Caco-2 (cell line): ENCODE results near the gene KIAA1755. TPM values are rescaled to one million over a fixed set of nuclear protein-coding genes. Genes with fewer than 3 reads are reported as not detected.
A peak's percentile ranks its signal among the peaks of the same experiment; 100 is the strongest.

Experiments used
- BruUV-seq: library from RNA; stranded (reverse); fragments of 400-500 nt; replicated peaks from 2 replicates; lab custom pipeline; 2021; lab: Mats Ljungman, UMichigan
- CTCF ChIA-PET: fragments of 300-600 bp; sonication (Branson Sonifier 250); formaldehyde crosslinking; loops from one replicate; lab custom pipeline; 2022; ENCODE audit warnings: antibody characterized with exemption; lab: Charles Lee
- POLR2A ChIA-PET: fragments of 300-600 bp; sonication (Branson Sonifier 250); formaldehyde crosslinking; loops from one replicate; lab custom pipeline; 2022; ENCODE audit warnings: antibody characterized with exemption; lab: Charles Lee
- DNase-seq, 2 experiments: peaks; one replicate each; pipeline versions ENCODE4 v3.0.0 to v3.0.0-alpha.2; 2020 to 2022
- H3K27me3 ChIP-seq: replicated peaks from 2 replicates; pipeline ENCODE4 v1.6.0; 2011; ENCODE audit warnings: low read length; ENCODE audit not compliant: control insufficient read depth, insufficient read depth
- H3K36me3 ChIP-seq: 2 replicates; pipeline ENCODE4 v1.5.1; 2011; ENCODE audit warnings: low read length; ENCODE audit not compliant: control insufficient read depth, insufficient read depth
- H3K4me1 ChIP-seq: fragments of 250-450 bp; sonication (Bioruptor Pico); 2 replicates; pipeline ENCODE4 v1.5.1; 2020; ENCODE audit warnings: mild to moderate bottlenecking
- H3K4me3 ChIP-seq: 2 replicates; pipeline ENCODE4 v1.5.1; 2011; ENCODE audit warnings: low read depth, mild to moderate bottlenecking, control low read depth, low read length
- H3K9me3 ChIP-seq: fragments of 250-450 bp; sonication (Bioruptor Pico); 2 replicates; pipeline ENCODE4 v1.5.1; 2020; ENCODE audit warnings: mild to moderate bottlenecking, moderate library complexity
- H3K27ac Mint-ChIP-seq: one replicate; pipeline ENCODE4 v1.8.0; 2022; ENCODE audit warnings: mixed read lengths; ENCODE audit not compliant: unreplicated experiment
- H3K27me3 Mint-ChIP-seq: one replicate; pipeline ENCODE4 v1.8.0; 2022; ENCODE audit warnings: mixed read lengths; ENCODE audit not compliant: insufficient read depth, unreplicated experiment
- H3K36me3 Mint-ChIP-seq: one replicate; pipeline ENCODE4 v1.8.0; 2022; ENCODE audit warnings: mild to moderate bottlenecking, mixed read lengths; ENCODE audit not compliant: insufficient read depth, unreplicated experiment
- H3K4me1 Mint-ChIP-seq: one replicate; pipeline ENCODE4 v1.8.0; 2022; ENCODE audit warnings: low read depth, mixed read lengths; ENCODE audit not compliant: unreplicated experiment
- H3K4me3 Mint-ChIP-seq: one replicate; pipeline ENCODE4 v1.8.0; 2022; ENCODE audit warnings: mild to moderate bottlenecking, moderate library complexity, mixed read lengths; ENCODE audit not compliant: unreplicated experiment
- H3K9me3 Mint-ChIP-seq: one replicate; pipeline ENCODE4 v1.8.0; 2022; ENCODE audit warnings: mixed read lengths; ENCODE audit not compliant: unreplicated experiment
- intact Hi-C: fragments of 100-400 bp; cut with micrococcal nuclease; formaldehyde crosslinking; loops from one replicate; pipeline ENCODE4 v1.10.0; 2022; ENCODE audit not compliant: unreplicated experiment
- total RNA-seq: library from RNA; stranded (reverse); gene quantifications from 2 replicates; pipeline ENCODE4 v1.2.3, GENCODE V29; 2022
- TF ChIP-seq, protein P1 (sequence below), 2 experiments: fragments of 200-600 bp in 1 of 2; IDR thresholded peaks; 1 replicate in 1 of 2; 2 replicates in 1 of 2; pipeline versions ENCODE4 v1.5.1 to v1.8.0; 2011 to 2022; ENCODE audit warnings: antibody characterized with exemption in 1 of 2, control low read depth in 1 of 2, inconsistent platforms in 1 of 2, low read depth in 1 of 2, low read length in 1 of 2, mild to moderate bottlenecking in 1 of 2, moderate library complexity in 1 of 2; ENCODE audit not compliant: insufficient read depth in 1 of 2, severe bottlenecking in 1 of 2, unreplicated experiment in 1 of 2

KIAA1755 gene
- total RNA-seq, 1 experiment from 2014 or later, result 0.20 TPM

DNA sequence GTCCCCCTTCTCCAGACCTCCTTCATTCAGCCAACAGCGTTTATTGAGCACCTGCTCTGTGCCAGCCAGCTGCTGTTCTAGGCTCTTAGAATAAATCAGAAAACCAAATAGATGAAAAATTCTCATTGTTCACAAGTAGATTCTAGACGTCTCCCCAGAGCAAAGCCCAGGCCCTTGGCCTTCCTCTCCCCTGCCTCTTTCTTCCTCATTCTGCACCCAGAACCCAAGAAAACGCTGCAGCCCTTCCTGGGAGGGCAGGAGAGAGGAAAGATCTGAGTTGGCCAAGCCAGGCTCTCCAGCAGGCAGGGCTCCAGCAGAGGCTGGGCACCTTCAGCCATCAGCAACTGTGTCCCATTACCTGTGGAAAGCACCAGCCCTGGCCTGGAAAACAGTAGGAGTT, 31.4 kb upstream of the KIAA1755 start:
- Histone ChIP-seq H3K4me1 (no peaks in the 10 kb centered on the region), H3K4me3 (no peak overlapping the region), H3K36me3 (no peaks in the 10 kb centered on the region), H3K27me3 (no peaks in the 10 kb centered on the region), H3K9me3 (no peaks in the 10 kb centered on the region)
- Mint-ChIP-seq H3K9me3 (no peaks in the 10 kb centered on the region), H3K27ac (no peak overlapping the region), H3K27me3 (peaks cover 11% of the 10 kb centered on the region), H3K4me3 (no peak overlapping the region), H3K4me1 (no peaks in the 10 kb centered on the region), H3K36me3 (no peaks in the 10 kb centered on the region)
- TF ChIP-seq, protein P1, sequence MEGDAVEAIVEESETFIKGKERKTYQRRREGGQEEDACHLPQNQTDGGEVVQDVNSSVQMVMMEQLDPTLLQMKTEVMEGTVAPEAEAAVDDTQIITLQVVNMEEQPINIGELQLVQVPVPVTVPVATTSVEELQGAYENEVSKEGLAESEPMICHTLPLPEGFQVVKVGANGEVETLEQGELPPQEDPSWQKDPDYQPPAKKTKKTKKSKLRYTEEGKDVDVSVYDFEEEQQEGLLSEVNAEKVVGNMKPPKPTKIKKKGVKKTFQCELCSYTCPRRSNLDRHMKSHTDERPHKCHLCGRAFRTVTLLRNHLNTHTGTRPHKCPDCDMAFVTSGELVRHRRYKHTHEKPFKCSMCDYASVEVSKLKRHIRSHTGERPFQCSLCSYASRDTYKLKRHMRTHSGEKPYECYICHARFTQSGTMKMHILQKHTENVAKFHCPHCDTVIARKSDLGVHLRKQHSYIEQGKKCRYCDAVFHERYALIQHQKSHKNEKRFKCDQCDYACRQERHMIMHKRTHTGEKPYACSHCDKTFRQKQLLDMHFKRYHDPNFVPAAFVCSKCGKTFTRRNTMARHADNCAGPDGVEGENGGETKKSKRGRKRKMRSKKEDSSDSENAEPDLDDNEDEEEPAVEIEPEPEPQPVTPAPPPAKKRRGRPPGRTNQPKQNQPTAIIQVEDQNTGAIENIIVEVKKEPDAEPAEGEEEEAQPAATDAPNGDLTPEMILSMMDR (IDR thresholded peaks at IDR 0.05; ENCODE audit: insufficient read depth in 1 of 2, low read depth in 1 of 2, low read length in 1 of 2, severe bottlenecking in 1 of 2, unreplicated experiment in 1 of 2), result no peak
- ChIA-PET CTCF (no interaction called here), POLR2A (no interaction called here)
- intact Hi-C loops, result loop anchor here (10.0 kb wide), 1 partner anchor 237 kb away; no protein-coding TSS in a partner anchor
- BruUV-seq, result no TSS peak
- no peak for DNase-seq

DNA sequence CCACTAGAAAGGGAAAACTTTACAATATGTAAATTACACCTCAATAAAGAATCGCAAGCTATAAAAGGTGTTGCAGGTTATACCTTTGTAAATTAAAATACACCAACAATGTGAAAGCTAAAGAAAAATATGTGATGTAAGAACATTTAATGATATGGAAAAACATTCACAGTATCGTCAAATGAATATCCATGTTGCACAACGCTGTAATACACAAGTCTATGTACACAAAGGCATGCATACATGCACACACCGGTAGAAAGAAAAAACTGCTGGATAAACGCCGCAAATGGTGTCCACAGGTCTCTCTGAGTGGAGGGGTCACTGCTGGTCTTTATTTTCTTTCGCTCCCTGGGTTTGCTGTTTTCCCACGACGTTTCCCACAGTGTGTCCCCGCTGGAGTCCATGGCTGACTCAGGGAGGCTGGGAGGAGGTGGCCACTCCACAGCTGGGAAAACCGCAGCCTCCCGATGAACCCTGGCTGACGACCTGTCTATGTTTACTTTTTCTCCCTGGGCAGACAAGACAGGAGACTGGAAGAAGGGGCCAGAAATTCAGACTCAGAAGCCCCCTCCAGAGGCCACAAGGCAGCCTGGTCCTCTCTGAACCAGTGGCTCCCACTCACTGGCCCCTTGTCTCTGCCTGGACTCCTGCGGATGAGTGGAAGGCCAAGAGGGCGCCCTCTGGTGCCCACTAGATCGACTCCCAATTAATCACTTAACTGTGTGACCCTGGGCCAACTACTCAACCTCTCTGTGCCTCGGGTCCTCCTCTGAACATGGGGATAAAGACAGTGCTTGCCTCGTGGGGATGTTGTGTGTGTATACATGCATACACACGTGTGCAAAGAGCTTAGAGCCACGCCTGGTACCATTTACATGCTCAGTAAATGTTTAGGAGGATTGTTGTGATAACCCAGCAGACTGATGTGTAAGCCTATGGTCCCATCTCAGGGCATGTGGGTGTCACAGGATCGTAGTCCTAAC, 30.6 kb upstream of the KIAA1755 start:
- intact Hi-C loops, result loop anchor here (10.0 kb wide), 1 partner anchor 236 kb away; no protein-coding TSS in a partner anchor
- TF ChIP-seq, protein P1 (IDR thresholded peaks at IDR 0.05; ENCODE audit: insufficient read depth in 1 of 2, low read depth in 1 of 2, low read length in 1 of 2, severe bottlenecking in 1 of 2, unreplicated experiment in 1 of 2), result peak; percentile 65
- Mint-ChIP-seq H3K27me3 (peaks cover 16% of the 10 kb centered on the region), H3K9me3 (no peaks in the 10 kb centered on the region), H3K4me1 (no peaks in the 10 kb centered on the region), H3K36me3 (no peaks in the 10 kb centered on the region), H3K4me3 (peak overlapping the region; percentile 6), H3K27ac (no peak overlapping the region)
- Histone ChIP-seq H3K27me3 (no peaks in the 10 kb centered on the region), H3K4me3 (no peak overlapping the region), H3K36me3 (no peaks in the 10 kb centered on the region), H3K9me3 (no peaks in the 10 kb centered on the region), H3K4me1 (no peaks in the 10 kb centered on the region)
- BruUV-seq, result no TSS peak
- peak; percentile 62 to 76 for DNase-seq
- POLR2A ChIA-PET, result no interaction called here
- CTCF ChIA-PET, result interaction anchor here (1.4 kb wide), 1 partner anchor 9 kb away, joined by 4 read pairs; no protein-coding TSS in a partner anchor
